Natural killer cell (primary cell): ENCODE data around the gene TNRC6B. TPM values are rescaled to one million over a fixed set of nuclear protein-coding genes. Genes with fewer than 3 reads are reported as not detected.

Experiments
- ATAC-seq, 3 donors: fragments of 150-1000 bp in 2 of 3; fragments of 200-7000 bp in 1 of 3; cut with Tn5 transposase; 1 replicate in 1 of 3; 2 replicates in 2 of 3; pipeline ENCODE4 v1.10.0; 2021; ENCODE audit warnings: mild to moderate bottlenecking in 2 of 3, moderate library complexity in 2 of 3
- DNase-seq, 2 donors: peaks; one replicate each; pipeline versions ENCODE4 v3.0.0 to v3.0.0-alpha.2; 2013 to 2021; ENCODE audit warnings: mixed read lengths in 1 of 2
- H3K27ac ChIP-seq: one replicate; pipeline ENCODE4 v1.5.1; 2013; ENCODE audit warnings: mild to moderate bottlenecking, low read length
- H3K27me3 ChIP-seq: one replicate; pipeline ENCODE4 v1.6.1; 2013; ENCODE audit warnings: low read length; ENCODE audit not compliant: control insufficient read depth, insufficient read depth
- H3K36me3 ChIP-seq: one replicate; pipeline ENCODE4 v1.6.1; 2013; ENCODE audit warnings: low read length; ENCODE audit not compliant: control insufficient read depth, insufficient read depth
- H3K4me1 ChIP-seq: one replicate; pipeline ENCODE4 v1.6.1; 2013; ENCODE audit warnings: low read length; ENCODE audit not compliant: control insufficient read depth, insufficient read depth
- H3K4me3 ChIP-seq: one replicate; pipeline ENCODE4 v1.5.1; 2013; ENCODE audit warnings: low read length
- H3K9me3 ChIP-seq: one replicate; pipeline ENCODE4 v1.6.1; 2013; ENCODE audit warnings: low read length; ENCODE audit not compliant: control insufficient read depth, insufficient read depth
- H3K27ac Mint-ChIP-seq, 2 donors: one replicate each; pipeline ENCODE4 v1.8.0; 2022; ENCODE audit warnings: mild to moderate bottlenecking in 2 of 2, mixed read lengths in 2 of 2, moderate library complexity in 1 of 2
- H3K27me3 Mint-ChIP-seq, 2 donors: one replicate each; pipeline ENCODE4 v1.8.0; 2022; ENCODE audit warnings: low read depth in 2 of 2, mixed read lengths in 2 of 2
- H3K36me3 Mint-ChIP-seq: one replicate; pipeline ENCODE4 v1.8.0; 2022; ENCODE audit warnings: mixed read lengths
- H3K4me1 Mint-ChIP-seq, 2 donors: one replicate each; pipeline ENCODE4 v1.8.0; 2022; ENCODE audit warnings: mixed read lengths in 2 of 2
- H3K4me3 Mint-ChIP-seq: one replicate; pipeline ENCODE4 v1.8.0; 2022; ENCODE audit warnings: mild to moderate bottlenecking, moderate library complexity, mixed read lengths
- H3K9me3 Mint-ChIP-seq, 2 donors: one replicate each; pipeline ENCODE4 v1.8.0; 2022; ENCODE audit warnings: mixed read lengths in 2 of 2
- WGBS: methylation state at CpG from one replicate; pipeline ENCODE4 v1.1.7; 2013; ENCODE audit warnings: missing lambda C conversion rate; ENCODE audit not compliant: insufficient coverage; 5-methylcytosine and 5-hydroxymethylcytosine counted together
- intact Hi-C: fragments of 100-400 bp; cut with micrococcal nuclease; formaldehyde crosslinking; loops from one replicate; pipeline ENCODE4 v1.14.2; 2022
- total RNA-seq, 4 donors: library from RNA; stranded (reverse); fragments of 120-200 nt in 1 of 4; gene quantifications; one replicate each; pipeline versions ENCODE4 v1.2.3 to v1.2.4, GENCODE V29; 2013 to 2022
- TF ChIP-seq, protein P1 (sequence below): fragments of 200-600 bp; IDR thresholded peaks from one replicate; pipeline ENCODE4 v1.8.0; 2022; ENCODE audit warnings: antibody characterized with exemption

Gene TNRC6B
- total RNA-seq, 3 donors from 2014 or later (not counting 1 experiment from before 2014, with no cell fraction given) = 112 to 141 (median 138) TPM

DNA sequence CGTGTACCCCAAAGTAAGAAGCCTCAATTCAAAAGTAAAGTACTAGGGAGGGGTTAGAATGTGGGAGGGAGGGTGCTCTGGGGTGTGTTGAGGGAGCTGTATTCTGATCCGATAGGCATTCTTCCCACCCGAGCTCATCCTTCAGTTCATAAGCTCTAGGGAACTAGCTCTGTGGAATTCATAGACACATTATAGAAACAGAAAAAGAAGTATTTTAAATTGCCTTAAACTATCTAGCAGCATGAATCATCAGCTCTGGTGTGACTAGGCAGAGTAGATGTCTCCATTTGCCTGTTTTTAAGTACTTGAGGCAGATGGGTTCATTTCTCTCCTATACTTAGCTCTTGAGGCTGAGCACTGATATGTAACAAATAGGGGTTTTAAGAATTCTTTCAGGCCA lies 185.3 kb downstream of the TNRC6B start:
- peaks cover 92% of the 10 kb centered on the region for H3K36me3 ChIP-seq
- peaks cover 44% of the 10 kb centered on the region for H3K36me3 Mint-ChIP-seq
- no peak for DNase-seq
- H3K27ac Mint-ChIP-seq = no peak overlapping the region
- H3K9me3 ChIP-seq = no peaks in the 10 kb centered on the region
- no peaks in the 10 kb centered on the region for H3K4me1 ChIP-seq
- intact Hi-C loops = no loop called here
- H3K27me3 ChIP-seq = no peaks in the 10 kb centered on the region
- peaks cover 0 to 5% of the 10 kb centered on the region in 2 donors for H3K4me1 Mint-ChIP-seq
- H3K27ac ChIP-seq = no peak overlapping the region
- no peak for ATAC-seq
- no peak overlapping the region for H3K4me3 ChIP-seq
- no peak overlapping the region for H3K4me3 Mint-ChIP-seq
- no peaks in the 10 kb centered on the region for H3K9me3 Mint-ChIP-seq
- TF ChIP-seq, protein P1, sequence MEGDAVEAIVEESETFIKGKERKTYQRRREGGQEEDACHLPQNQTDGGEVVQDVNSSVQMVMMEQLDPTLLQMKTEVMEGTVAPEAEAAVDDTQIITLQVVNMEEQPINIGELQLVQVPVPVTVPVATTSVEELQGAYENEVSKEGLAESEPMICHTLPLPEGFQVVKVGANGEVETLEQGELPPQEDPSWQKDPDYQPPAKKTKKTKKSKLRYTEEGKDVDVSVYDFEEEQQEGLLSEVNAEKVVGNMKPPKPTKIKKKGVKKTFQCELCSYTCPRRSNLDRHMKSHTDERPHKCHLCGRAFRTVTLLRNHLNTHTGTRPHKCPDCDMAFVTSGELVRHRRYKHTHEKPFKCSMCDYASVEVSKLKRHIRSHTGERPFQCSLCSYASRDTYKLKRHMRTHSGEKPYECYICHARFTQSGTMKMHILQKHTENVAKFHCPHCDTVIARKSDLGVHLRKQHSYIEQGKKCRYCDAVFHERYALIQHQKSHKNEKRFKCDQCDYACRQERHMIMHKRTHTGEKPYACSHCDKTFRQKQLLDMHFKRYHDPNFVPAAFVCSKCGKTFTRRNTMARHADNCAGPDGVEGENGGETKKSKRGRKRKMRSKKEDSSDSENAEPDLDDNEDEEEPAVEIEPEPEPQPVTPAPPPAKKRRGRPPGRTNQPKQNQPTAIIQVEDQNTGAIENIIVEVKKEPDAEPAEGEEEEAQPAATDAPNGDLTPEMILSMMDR = no peak
- 95% methylated on average over 3 of the region's 3 CpGs for WGBS
- no peaks in the 10 kb centered on the region for H3K27me3 Mint-ChIP-seq

DNA sequence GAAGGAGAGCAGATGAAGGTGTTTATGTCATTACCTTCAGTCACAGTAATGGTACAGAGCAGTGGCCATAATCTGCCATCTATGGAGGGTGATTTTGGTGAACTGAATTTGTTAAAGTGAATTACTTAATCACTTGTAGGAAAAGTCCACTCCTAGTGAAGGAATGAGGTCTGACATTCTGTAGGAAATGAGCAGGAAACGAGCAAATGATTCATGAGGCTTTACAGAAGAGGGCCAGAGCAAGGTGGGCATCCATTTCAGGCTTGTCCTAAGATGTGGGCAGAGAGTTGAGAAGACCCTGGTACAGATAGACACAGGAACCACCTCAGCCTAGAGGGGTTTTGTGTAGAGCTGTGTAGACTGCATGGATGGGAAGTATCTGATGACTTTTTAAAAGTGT lies 186.7 kb downstream of the TNRC6B start:
- H3K27me3 Mint-ChIP-seq = no peaks in the 10 kb centered on the region
- intact Hi-C loops = no loop called here
- TF ChIP-seq, protein P1 = no peak
- H3K4me1 Mint-ChIP-seq = peaks cover 0 to 5% of the 10 kb centered on the region in 2 donors
- no peaks in the 10 kb centered on the region for H3K9me3 Mint-ChIP-seq
- Histone ChIP-seq H3K4me3 (no peak overlapping the region), H3K4me1 (no peaks in the 10 kb centered on the region), H3K9me3 (no peaks in the 10 kb centered on the region), H3K36me3 (peaks cover 81% of the 10 kb centered on the region), H3K27me3 (no peaks in the 10 kb centered on the region), H3K27ac (no peak overlapping the region)
- no peak overlapping the region for H3K4me3 Mint-ChIP-seq
- 91% methylated on average over 1 of the region's 1 CpG for WGBS
- no peak for ATAC-seq
- DNase-seq = no peak
- H3K36me3 Mint-ChIP-seq = peaks cover 44% of the 10 kb centered on the region
- H3K27ac Mint-ChIP-seq = no peak overlapping the region

- WGBS = 97% methylated on average over 2 of the region's 2 CpGs
- no peak for ATAC-seq
- no peaks in the 10 kb centered on the region for H3K27me3 ChIP-seq
Observed at GRCh38 chr22:40366068-40366467, 188.3 kb downstream of the TNRC6B start.

GRCh38 chr22:40367342-40367741 lies 189.6 kb downstream of the TNRC6B start:
- WGBS = 93% methylated on average over 5 of the region's 6 CpGs
- Mint-ChIP-seq H3K4me1 (peaks cover 7 to 9% of the 10 kb centered on the region in 2 donors), H3K36me3 (peaks cover 32% of the 10 kb centered on the region), H3K27me3 (no peaks in the 10 kb centered on the region), H3K27ac (no peak overlapping the region), H3K4me3 (no peak overlapping the region), H3K9me3 (no peaks in the 10 kb centered on the region)
- DNase-seq (no peak), ATAC-seq (no peak)
- Histone ChIP-seq H3K36me3 (peaks cover 52% of the 10 kb centered on the region), H3K4me1 (peaks cover 12% of the 10 kb centered on the region), H3K4me3 (no peak overlapping the region), H3K27me3 (no peaks in the 10 kb centered on the region), H3K27ac (no peak overlapping the region), H3K9me3 (no peaks in the 10 kb centered on the region)
- intact Hi-C loops = no loop called here
- TF ChIP-seq, protein P1 = no peak

More at GRCh38 chr22:40366068-40366467, 188.3 kb downstream of the TNRC6B start:
- Mint-ChIP-seq H3K4me3 (no peak overlapping the region), H3K27me3 (no peaks in the 10 kb centered on the region), H3K4me1 (peaks cover 2 to 7% of the 10 kb centered on the region in 2 donors), H3K27ac (peak overlapping the region in 1 of 2 donors; percentile 18), H3K9me3 (no peaks in the 10 kb centered on the region), H3K36me3 (peaks cover 44% of the 10 kb centered on the region)
- Histone ChIP-seq H3K4me1 (peaks cover 6% of the 10 kb centered on the region), H3K36me3 (peaks cover 64% of the 10 kb centered on the region), H3K27ac (no peak overlapping the region), H3K4me3 (no peak overlapping the region), H3K9me3 (no peaks in the 10 kb centered on the region)
- no peak for DNase-seq
- intact Hi-C loops = no loop called here
- TF ChIP-seq, protein P1 = no peak
